ENCODE results near the gene SPAG16.

- no peak for TF ChIP-seq CTCF (conservative IDR thresholded peaks at IDR 0.05)
- no peak for TF ChIP-seq EZH2 (IDR thresholded peaks at IDR 0.05; ENCODE audit: low read depth)
Observed at GRCh38 chr2:213500881-213501280, 216.6 kb downstream of the SPAG16 start.

All from PC-9 (cell line).